RPMI8226 (cell line): Measurements from ENCODE around the gene KAZN.

ENCODE experiments used
- DNase-seq: peaks from one replicate; pipeline ENCODE4 v3.0.0-alpha.2; 2015

The KAZN gene

DNA sequence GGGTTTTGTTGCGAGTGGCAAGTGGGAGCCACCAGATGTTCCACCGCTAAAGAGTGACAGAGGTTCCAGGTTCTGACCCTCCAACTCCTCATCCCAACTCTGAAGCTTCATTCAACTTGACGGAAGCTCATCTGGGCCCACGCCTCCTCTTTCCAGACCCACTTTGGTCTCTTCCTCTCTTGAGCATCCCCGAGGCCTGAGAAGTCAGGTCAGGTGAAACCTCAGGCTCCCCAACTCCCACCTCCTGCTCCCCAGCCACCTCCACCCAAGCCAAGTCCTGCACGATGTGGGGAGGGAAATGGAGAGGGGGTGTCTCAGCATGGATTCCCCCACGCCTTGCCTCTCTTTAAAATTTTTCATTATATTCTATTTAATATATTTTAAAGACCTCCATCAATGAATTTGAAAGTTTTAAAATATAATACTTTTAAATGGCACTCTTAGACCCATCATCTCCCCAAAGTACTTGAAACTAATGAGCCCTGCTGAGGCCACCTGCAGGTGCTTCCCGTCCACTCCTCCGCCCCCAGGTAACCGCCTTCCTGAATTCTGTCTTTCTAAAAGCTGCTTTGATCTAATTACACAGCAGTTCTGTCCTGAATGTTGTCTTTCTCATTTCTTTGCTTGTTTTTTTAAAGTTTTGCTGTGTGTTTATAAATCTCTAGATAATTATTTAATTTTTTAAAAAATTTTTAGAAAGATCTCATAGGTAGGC, 238.1 kb downstream of the KAZN start:
- DNase-seq = peak; percentile 83

DNA sequence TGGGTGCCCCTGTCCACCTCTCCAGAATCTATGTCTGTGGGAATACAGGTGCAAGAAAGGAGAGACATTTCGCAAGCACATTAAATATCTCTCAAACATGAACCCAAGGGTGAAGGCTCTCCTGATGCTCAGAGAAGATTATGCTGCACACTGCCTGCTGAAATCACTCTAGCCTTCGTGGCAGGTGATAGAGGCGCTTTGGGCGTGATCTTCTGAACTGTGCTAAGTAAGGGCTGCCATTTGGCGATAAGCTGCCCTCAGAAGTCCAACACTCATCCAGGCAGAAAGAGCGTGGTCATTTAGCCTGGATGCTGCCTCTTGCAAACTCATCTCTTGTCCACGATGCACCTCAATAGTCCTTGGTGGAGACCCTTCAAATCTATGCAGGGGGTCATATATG, 241.9 kb downstream of the KAZN start:
- no peak for DNase-seq

- DNase-seq = no peak
These were observed 243.0 kb downstream of the KAZN start for GRCh38 chr1:14841456-14841855.

GRCh38 chr1:14841951-14842350, 243.5 kb downstream of the KAZN start:
- DNase-seq = no peak

DNA sequence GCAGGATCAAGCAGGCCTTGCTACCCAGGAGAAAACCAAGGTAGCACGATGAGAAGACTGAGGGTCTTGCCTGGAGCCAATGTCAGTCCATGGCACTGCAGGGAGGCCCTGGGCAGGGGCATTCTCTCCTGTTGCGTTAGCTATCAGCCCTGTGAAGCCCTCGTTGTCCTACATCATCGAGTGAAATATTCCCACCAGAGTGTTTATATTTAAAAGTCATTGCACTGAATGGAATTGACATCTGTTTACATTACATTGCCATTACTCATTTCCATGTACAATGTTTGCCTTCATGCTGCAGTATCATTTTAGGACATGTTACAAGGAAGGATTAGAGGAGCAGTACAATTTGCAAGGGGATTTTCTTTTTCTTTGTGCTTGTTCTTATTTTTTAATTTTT, 243.9 kb downstream of the KAZN start:
- no peak for DNase-seq

- no peak for DNase-seq
These were observed 244.4 kb downstream of the KAZN start for GRCh38 chr1:14842891-14843290.

- DNase-seq = no peak
These were observed 245.0 kb downstream of the KAZN start for GRCh38 chr1:14843525-14843924.

DNA sequence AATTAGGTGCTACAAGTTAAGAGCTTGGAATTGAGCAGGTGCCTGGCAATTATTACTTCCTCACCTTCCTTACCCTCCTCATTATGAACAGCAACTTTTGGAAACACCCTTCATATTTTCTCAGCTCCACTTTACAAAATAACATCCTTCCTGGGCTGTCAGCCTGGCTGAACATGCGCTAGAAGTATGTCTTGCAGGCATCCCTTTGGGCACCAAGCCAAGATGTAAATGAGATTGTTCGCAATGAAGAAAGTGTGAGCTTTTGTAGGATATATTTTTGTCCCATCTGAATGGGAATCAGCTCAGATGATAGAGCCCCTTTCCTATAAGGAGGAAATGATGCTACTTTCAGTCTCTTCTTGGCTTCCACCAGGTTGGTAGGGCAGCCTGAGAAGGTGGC, 245.9 kb downstream of the KAZN start:
- DNase-seq = no peak

- DNase-seq = no peak
These were observed 246.6 kb downstream of the KAZN start for GRCh38 chr1:14844923-14845617.

- DNase-seq = no peak
These were observed 247.4 kb downstream of the KAZN start for GRCh38 chr1:14845851-14846250.

GRCh38 chr1:14846688-14847087, 248.2 kb downstream of the KAZN start:
- no peak for DNase-seq

- DNase-seq = no peak
These were observed 249.7 kb downstream of the KAZN start for GRCh38 chr1:14848203-14848602.

DNA sequence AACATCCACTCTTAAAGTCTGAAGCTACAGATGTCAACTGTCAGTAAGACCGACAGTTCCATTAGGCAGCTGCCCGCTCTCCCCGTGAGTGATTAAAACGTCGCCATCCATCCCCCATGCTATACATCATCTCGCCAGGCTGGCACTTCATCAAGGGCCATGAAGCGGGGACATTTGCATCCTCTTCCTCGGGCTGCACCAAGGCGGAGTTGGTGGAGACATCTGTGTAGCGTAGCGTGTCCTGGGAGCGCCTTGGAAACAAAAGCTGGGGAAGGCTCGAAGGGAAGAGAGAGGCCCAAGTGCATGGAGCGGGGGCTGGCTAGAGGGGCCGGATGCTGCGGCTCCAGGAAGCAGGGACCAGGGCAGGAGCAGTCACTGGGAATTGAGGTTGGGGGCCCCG, 250.1 kb downstream of the KAZN start:
- no peak for DNase-seq

GRCh38 chr1:14849038-14849437, 250.6 kb downstream of the KAZN start:
- DNase-seq = no peak

DNA sequence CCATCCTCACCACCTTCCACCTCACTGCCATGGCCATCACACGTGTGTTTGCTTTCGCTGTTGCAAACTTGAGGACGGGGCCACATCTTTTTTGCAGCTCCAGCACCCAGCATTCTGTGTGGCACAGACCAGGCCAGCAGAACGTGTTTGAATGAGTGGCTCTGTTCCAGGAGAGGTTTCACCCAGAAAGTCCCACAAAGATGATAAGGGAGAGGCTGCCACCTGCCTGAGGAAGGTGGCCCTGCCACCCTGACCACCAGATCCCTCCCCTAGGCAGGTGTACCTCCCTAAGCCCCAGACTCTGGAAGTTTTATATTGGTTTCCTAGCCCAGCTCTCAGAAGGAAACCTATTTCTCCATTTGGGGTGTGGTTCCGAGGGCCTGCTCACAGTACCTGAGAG, 252.1 kb downstream of the KAZN start:
- peak; percentile 84 for DNase-seq

DNA sequence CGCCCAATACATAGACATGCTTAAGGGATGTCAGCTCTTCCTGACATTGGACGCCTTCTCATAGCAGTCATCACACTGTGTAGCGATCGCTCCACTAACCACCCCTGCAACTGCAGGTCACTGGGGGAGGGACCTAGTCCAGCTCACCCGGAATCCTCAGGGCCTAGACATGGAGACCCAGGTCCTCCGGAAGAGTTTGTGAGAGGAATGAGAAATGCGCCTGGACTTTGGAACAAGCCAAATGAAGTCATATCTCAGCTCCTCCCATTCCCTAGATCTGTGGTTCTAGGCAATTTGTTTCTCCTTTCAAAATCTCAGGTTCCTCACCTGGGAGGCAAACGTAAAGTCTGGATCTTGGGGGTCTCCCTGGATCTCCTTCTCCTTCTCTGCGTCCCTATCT, 253.3 kb downstream of the KAZN start:
- DNase-seq = no peak

- DNase-seq = peak; percentile 98
These were observed 253.8 kb downstream of the KAZN start for GRCh38 chr1:14852291-14852690.

DNA sequence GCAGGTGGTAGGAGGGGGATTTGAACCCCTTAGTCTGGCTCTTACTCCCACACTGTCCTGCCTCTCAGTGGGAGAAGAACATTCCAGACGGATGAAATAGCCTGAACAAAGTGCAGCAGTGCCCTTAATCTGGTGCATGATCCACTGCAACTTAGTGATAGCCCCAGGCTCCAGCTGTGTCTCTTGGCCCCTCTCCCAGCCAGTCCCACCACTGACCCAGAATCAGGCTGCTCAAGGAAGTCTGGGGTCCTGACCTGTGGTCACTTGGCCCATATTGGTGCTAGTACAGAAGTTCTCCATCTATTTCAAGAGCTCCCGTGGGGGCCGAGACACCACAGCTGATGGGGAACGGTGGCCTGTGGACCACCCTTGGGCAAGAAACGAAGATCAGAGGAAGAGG, 255.0 kb downstream of the KAZN start:
- DNase-seq = no peak

DNA sequence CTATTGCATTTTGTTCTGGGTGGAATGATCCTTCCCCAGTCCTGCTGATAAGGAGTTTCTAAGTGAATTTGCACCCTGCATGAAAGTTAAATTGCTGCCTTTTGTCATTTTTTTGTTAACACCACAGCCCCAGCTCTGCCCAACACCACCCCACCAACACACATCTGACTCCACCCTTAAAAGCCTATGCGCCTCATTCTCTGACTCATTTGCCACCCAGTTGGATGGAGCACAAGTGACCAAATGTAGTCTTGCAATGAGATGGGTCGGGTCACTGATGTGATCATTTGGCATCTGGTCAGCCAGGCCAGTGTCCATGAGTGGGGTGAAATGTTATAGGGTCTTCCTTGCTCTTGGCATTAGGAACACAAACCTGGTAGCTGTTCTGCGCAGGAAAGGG, 256.8 kb downstream of the KAZN start:
- DNase-seq = no peak

DNA sequence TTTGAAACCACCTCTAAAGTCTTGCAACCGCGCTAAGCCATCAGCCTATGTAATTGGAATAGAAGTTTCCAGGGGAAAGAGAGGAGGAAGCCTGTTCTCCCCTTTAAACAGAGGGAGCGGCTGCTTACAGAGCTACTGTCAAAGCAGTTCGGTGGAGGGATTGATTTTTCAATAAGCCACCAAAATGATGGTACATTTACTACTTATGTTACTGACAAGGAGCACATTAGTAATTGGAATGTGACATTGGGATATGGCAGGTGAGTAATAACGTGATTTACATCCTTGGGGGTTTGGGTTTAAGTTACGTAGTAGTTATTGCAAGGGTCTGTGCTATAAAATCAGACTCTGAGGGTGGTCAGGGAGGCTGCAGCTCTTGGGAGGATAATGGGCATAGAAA, 257.3 kb downstream of the KAZN start:
- no peak for DNase-seq

GRCh38 chr1:14857436-14858195, 259.1 kb downstream of the KAZN start:
- DNase-seq = no peak

- DNase-seq = no peak
These were observed 263.8 kb downstream of the KAZN start for GRCh38 chr1:14862114-14862771.

DNA sequence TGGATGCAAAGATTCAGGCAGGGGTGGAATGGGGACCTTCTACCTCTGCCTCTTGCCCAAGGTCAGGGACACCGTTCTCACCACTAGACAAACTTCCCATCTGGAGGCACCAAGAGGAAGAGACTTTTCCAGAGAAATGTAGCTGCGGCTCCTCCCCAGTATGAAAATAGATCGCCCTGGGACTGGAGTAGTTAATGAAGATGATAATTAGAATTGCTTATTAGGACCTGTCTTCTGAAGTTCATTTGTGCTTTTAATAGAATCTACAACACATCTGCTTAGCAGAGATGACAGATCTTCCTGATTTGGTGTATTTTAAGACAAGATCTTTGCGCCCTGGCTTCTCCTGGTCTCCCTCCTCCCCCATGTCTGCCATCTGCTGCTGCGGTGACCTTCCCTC, 266.6 kb downstream of the KAZN start:
- DNase-seq = no peak
